ENCODE results near the gene RAMACL.
"Not testable (repeated sequence)": the region's sequence is repeated elsewhere in the genome, so short reads cannot be mapped to it uniquely, and the experiment has no call there.

RAMACL gene

GRCh38 chr6:166586424-166587156, at the start of gene RAMACL:
Gene RAMACL (minus strand): TSS chr6:166586678. CDS start chr6:166586477, 201 bp downstream.
- no peak for DNase-seq (ENCODE audit: low read depth in 3 of 3)

- DNase-seq (ENCODE audit: low read depth in 3 of 3), result no peak
These were observed 48.8 kb upstream of the RAMACL start for GRCh38 chr6:166635013-166635970.

- DNase-seq (ENCODE audit: low read depth in 3 of 3), result not testable (repeated sequence)
These were observed 48.1 kb upstream of the RAMACL start for GRCh38 chr6:166634581-166634980.

- DNase-seq (ENCODE audit: low read depth in 3 of 3), result no peak
These were observed 47.5 kb upstream of the RAMACL start for GRCh38 chr6:166633732-166634535.

GRCh38 chr6:166632731-166633130, 46.3 kb upstream of the RAMACL start:
- DNase-seq (ENCODE audit: low read depth in 3 of 3), result no peak

- DNase-seq (ENCODE audit: low read depth in 3 of 3), result no peak
These were observed 44.0 kb upstream of the RAMACL start for GRCh38 chr6:166630462-166630861.

- DNase-seq (ENCODE audit: low read depth in 3 of 3), result no peak
These were observed 43.1 kb upstream of the RAMACL start for GRCh38 chr6:166629628-166630027.

- DNase-seq (ENCODE audit: low read depth in 3 of 3), result peak; percentile 6 to 26 (median 17)
These were observed 41.7 kb upstream of the RAMACL start for GRCh38 chr6:166627875-166628801.

GRCh38 chr6:166627033-166627874, 40.8 kb upstream of the RAMACL start, which contains the start of gene RPS6KA2:
Gene RPS6KA2 (minus strand): TSS chr6:166627251. CDS start chr6:166627019, 232 bp downstream.
- peak; percentile 99 to 100 (median 100) for DNase-seq (ENCODE audit: low read depth in 3 of 3)

- peak in 2 of 3 experiments; percentile 13 to 16 for DNase-seq (ENCODE audit: low read depth in 3 of 3)
These were observed 39.9 kb upstream of the RAMACL start for GRCh38 chr6:166626177-166627032.

GRCh38 chr6:166625356-166625755, 38.9 kb upstream of the RAMACL start:
- DNase-seq (ENCODE audit: low read depth in 3 of 3), result no peak

- no peak for DNase-seq (ENCODE audit: low read depth in 3 of 3)
These were observed 37.8 kb upstream of the RAMACL start for GRCh38 chr6:166624275-166624674.

- no peak for DNase-seq (ENCODE audit: low read depth in 3 of 3)
These were observed 36.8 kb upstream of the RAMACL start for GRCh38 chr6:166623318-166623717.

GRCh38 chr6:166621114-166621540, 34.6 kb upstream of the RAMACL start:
- no peak for DNase-seq (ENCODE audit: low read depth in 3 of 3)

- DNase-seq (ENCODE audit: low read depth in 3 of 3), result no peak
These were observed 34.1 kb upstream of the RAMACL start for GRCh38 chr6:166620478-166621113.

GRCh38 chr6:166619912-166620311, 33.4 kb upstream of the RAMACL start:
- no peak for DNase-seq (ENCODE audit: low read depth in 3 of 3)

GRCh38 chr6:166618866-166619761, 32.6 kb upstream of the RAMACL start:
- DNase-seq (ENCODE audit: low read depth in 3 of 3), result no peak

All from stimulated activated CD4-positive, alpha-beta T cell treated with anti-CD3 and anti-CD28 coated beads, TNF-alpha, amount 100 ng/mL, for 4 hours (primary cell).